ENCODE results near the gene ERICH2.

Gene ERICH2

GRCh38 chr2:170817093-170818035 is 47.2 kb downstream of the ERICH2 start:
- DNase-seq, result peak; percentile 46

GRCh38 chr2:170818036-170818751 is 48.0 kb downstream of the ERICH2 start:
- DNase-seq, result peak; percentile 3

DNA sequence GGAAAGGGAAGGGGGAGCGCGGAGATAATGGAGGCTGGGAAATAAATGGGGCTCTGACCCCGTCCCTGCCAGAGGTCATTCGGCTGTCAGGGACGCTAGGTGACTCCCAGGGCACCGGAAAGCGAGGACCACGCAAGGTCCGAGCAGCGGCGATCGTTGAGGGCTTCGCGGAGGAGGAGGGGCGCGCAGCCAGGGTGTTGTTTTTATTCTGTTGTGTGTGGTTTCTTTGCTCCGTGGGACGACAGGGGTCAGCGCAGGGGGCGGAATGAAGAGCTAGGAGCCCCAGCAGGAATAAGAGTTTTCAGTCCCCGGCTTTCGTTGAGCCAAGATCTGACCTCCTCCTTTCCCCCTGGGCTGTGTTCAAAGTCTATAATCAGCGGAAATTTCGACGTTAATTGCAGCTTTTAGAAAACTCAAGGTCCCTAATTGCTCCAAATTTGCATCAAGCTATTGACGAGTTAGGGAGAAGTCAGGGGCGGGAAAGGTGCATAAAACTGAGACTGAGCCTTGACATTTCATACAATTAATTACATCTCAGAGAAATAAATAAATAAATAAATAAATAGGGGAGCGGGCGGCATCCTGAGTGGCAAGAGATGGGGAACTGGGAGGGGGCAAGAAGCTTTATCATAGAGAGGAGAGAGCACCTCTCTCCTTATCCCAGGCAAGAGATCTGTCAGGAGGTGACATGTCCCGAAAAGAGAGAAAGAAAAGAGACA is 48.7 kb downstream of the ERICH2 start:
- DNase-seq, result no peak

GRCh38 chr2:170819680-170820664 is 49.8 kb downstream of the ERICH2 start:
- no peak for DNase-seq

DNA sequence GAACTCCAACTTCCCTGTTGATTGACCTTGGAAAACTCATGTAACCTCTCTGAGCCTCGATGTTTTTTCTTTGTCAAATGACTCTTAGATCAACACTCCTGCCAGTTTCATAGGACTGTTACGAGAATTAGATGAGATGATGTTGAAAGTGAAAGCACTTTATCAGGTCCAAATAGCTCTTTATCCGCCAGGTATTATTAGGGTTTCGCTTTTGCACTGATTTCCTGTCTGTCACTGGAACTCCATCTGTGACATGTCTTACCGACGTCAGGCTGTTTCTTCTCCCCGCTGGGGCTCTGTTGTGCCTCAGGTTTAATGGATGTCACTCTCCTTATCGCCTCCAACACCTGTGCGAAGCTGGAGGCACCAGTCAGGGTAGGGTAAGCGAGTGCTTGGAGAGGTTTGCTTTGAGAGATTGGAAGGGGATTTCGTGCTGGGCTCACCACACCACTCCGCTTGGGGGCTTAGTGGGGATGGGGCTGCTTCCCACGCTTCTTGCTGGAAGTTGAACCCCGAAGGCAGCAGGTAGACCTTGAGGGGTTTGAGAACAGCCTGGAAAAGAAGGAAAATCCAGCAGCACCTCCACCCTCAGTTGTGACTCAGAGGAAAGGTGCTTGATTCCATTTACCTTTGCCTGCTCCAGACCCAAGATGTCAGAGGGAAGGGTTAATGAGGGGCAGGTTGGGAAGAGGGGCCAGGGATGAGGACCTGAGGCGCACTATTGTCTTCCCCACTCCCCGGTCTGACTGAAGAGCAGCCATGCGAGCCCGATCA is 50.8 kb downstream of the ERICH2 start:
- DNase-seq, result no peak

- no peak for DNase-seq
Observed at GRCh38 chr2:170821531-170822289, 51.5 kb downstream of the ERICH2 start.

DNA sequence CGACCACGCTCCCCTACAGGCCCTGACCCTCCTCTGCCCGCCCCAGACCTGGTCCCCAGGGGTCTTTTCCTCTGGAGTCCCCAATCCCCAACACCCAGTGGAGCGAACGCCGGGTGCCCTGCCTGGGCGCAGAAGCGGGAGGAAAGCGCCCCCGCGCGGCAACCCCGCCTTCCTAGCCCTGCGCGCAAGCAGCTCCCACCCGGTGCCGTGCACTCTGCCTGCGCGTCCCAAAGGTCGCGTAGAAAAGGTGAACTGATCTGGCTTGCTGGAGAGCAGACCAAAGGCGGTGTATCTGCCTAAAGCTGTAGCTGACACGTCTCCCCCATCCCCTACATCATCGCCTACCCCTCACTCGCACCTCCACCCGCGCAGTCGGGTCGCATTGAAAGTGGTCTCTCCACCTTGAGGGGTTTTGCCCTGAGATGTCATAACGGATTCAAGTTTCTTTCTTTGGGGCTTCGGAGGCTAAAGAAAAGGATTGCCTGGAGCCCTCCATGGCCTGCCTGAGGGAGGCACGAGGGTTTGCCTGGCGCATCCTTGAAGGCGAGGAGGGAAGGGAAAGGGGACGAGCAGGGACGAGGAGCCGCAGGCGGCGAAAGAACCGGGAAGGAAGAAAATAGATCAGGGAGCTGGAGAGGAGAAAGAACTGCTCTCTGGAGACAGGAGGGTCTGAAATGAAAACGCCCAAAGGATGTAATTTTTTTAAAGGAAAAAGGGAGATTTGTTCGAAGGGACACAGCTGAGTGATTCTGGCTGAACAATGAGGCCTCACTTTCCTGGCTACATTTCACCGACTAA is 52.3 kb downstream of the ERICH2 start:
- DNase-seq, result no peak

DNA sequence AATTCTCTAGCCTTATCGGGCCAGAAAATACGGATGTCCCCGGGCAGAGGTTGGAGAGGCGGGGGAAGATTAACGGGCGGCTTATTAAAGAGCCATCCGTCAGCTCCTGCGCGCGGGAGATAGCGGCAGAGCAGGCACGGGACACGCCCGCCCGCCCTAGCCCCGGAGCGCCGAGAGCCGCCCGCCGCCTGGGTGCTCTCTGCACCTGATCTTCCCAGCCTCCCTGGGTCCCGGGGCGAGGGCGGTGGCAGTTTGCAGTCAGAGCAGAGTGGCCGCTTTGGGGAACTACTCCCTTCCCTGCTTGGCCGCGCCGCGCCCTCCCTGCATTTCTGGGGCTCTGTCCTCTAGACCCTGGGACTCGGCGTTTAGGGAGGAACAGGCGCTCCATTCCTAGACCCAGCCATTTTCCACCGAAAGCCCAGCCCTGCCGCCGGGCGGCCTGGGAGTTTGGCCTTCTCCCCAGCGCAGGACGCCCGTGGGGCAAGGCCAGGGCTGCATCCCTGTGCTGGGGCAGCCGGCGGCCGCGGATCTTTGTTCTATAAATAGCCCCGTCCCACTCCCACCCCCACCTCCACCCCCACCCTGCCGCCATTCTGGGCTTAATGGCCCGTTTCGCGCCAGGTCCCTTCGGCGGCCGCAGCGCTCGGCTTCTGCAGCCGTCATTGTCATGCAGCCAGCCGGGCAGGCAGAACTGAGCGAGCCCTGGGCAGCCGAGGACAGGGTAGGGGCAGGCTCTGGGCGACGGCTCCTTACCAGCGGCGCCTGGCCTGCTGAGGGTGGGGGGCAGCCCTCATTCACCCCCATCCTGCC is 53.1 kb downstream of the ERICH2 start:
- DNase-seq, result no peak

- DNase-seq, result no peak
Observed at GRCh38 chr2:170823898-170824215, 53.7 kb downstream of the ERICH2 start.

DNA sequence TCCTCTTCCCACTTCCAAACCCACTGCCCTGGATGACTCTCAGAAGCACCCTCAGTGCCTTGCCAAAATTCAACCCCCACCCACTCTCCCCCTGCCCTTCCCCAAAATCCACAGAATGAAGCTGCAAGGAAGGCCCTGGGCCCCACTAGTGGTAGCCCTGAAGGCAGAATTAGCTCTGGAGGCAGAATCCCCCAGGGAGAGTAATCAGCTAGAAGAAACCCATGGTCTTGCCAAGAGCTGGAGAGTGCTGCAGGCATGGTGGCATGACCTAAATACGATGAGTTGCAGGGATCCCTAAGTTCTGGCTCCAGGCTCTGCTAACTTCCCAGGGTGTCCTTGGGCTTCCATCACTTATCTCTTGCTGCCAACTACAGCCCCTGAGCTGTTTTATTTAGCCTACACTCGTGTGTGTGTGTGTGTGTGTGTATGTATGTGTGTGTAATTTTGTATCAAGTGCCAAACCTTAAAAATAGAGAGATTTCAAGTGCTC is 54.4 kb downstream of the ERICH2 start:
- DNase-seq, result no peak

- no peak for DNase-seq
Observed at GRCh38 chr2:170827841-170828532, 57.8 kb downstream of the ERICH2 start.

- no peak for DNase-seq
Observed at GRCh38 chr2:170828533-170828916, 58.3 kb downstream of the ERICH2 start.

GRCh38 chr2:170829036-170829435 is 58.9 kb downstream of the ERICH2 start:
- no peak for DNase-seq

- no peak for DNase-seq
Observed at GRCh38 chr2:170830166-170830565, 60.0 kb downstream of the ERICH2 start.

GRCh38 chr2:170831115-170831514 is 60.9 kb downstream of the ERICH2 start:
- no peak for DNase-seq

- DNase-seq, result no peak
Observed at GRCh38 chr2:170836027-170836426, 65.8 kb downstream of the ERICH2 start.

DNA sequence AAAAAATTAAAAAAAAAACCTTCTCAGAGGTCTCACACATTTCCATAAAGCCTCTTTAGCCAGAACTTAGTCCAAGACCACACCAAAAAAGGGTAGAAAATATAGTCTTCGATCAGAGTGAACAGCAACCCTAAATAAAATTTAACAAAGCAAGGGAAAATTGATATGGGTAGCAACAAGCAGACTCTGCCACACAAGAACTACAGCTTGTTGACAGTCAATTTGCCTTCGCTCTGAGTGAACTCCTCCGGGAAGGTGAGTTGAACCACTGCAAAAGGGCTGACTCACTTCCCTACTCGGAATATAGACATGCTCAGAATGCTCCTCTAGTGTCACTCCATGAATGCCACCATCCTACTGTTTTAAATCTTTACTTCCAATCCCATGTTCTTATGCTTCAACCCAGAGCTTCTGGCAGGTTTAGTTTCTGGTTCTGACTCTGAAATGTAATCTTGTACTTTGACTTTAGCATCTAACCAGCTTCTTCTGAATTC is 70.6 kb downstream of the ERICH2 start:
- DNase-seq, result no peak

GRCh38 chr2:170842785-170843184 is 72.6 kb downstream of the ERICH2 start:
- DNase-seq, result no peak

Data from NCI-H2171 (cell line).